HTR-8/SVneo (cell line): Measurements from ENCODE around the gene TECRL.

Source experiments
- DNase-seq: peaks from one replicate; pipeline ENCODE4 v3.0.0; 2011; ENCODE audit warnings: low spot score, mixed read lengths; ENCODE audit not compliant: insufficient read length
- FAIRE-seq: peaks from 2 replicates; lab custom pipeline; 2011; peaks lifted over from hg19 to GRCh38; lab: Jason Lieb, UNC

Gene TECRL

DNA sequence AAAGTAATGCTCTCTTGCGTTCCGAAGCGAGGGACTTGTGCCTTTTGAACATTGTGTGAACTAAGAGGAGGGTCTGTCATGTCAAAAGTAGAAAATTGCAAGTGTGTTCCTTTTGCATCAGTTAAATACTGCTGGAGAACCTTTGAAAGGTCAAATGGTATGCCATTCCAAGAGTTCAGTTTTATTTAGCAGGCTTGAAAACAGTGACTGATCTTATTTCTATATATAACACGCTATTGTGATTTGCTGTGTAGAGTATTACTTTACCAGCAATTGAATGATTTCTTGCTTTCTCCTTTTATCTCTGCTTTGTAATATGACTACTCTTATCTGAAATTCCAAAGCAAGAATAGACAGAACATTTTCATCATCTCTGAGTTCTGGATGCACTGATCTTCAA is at the start of gene TECRL:
Gene TECRL, minus strand, starts transcription at position 151 of the 400 bp plus-strand sequence. Its CDS starts 99 bp downstream, at position 52.
- FAIRE-seq (no peak), DNase-seq (no peak)

DNA sequence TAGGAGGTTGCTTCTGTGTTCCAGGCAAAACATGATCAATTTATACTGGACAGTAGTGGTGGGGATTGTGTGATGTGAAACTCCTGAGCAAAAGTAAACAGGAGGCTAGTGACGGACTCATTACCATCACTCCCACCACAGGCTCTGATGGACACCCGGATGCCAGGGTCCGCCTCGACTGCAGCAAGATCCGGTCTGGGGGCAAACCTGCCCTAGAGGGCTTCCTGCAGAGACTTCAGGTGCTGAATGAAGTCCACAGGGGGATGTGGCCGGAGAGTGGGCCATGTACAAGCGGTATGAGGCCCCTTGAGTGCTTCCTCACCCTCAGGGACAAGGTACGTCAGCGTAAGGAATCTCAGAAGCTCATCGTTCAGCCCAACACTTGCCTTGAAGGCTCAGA is 23.4 kb upstream of the TECRL start:
- no peak for FAIRE-seq

GRCh38 chr4:64430933-64431332 is 21.7 kb upstream of the TECRL start:
- DNase-seq (no peak), FAIRE-seq (no peak)

More for the DNA sequence above, 23.4 kb upstream of the TECRL start:
- DNase-seq = no peak

DNA sequence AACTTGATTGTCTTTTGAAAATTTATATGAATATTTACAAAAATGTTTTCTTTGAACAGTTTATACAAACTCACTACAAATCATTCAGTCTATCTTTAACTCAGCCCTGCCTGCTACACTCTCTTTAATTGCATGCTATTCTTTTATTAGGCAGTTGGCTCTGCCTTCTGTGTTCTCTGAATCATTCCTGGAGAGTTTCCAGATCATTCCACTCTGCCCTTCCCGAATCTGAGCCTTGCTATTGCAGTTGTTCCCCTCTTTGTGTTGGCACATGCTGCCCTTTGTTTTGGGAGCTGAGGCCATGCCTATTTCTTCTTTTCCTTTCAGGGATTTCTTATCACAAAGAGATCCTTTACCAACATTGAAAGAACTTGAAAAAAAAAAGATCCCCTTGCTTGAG is 8.7 kb upstream of the TECRL start:
- DNase-seq = no peak
- no peak for FAIRE-seq

- DNase-seq = no peak
- FAIRE-seq = no peak
Observed at GRCh38 chr4:64407000-64407399, 2.2 kb downstream of the TECRL start.

GRCh38 chr4:64405761-64406160 is 3.5 kb downstream of the TECRL start:
- FAIRE-seq = no peak

GRCh38 chr4:64402684-64403083 is 6.6 kb downstream of the TECRL start:
- FAIRE-seq (no peak), DNase-seq (no peak)

More at GRCh38 chr4:64405761-64406160, 3.5 kb downstream of the TECRL start:
- DNase-seq = no peak

DNA sequence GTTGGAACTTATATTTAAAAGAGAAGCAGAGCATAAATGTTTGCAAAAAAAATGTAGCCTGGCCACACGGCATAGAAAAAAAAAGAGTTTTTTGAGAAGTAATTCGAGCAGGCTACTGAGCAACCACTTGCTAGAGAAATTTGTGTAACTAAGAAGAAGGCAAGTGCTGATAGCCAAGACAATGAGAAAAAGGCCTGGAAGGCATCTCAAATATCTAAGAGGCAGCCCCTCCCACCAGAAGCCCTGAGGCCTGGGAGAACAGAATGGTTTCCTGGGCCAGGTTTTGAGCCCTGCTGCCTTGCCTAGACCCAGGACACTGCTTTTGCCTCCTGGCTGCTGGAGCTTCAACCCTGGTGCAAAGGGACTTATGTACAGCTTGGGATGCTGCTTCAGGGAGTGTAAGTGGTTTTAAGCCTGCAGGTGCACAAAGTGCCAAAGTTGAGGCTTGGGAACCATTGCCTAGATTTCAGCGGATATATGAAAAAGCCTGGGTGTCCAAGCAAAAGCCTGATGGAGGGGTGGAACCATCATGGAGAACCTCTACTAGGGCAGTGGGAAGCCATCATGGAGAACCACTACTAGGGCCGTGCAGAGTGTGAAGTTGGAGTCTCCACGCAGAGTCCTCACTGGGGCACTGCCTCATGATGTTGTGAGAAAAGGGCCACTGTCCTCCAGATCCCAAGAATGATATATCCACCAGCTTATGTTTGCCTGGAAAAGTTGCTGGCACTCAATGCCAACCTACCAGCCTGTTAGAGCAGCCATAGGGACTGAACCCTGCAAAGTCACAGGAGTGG is 9.7 kb downstream of the TECRL start:
- DNase-seq = no peak
- no peak for FAIRE-seq

- FAIRE-seq = no peak
- DNase-seq = no peak
Observed at GRCh38 chr4:64394469-64394868, 14.8 kb downstream of the TECRL start.

GRCh38 chr4:64388252-64388651 is 21.0 kb downstream of the TECRL start:
- DNase-seq = no peak
- no peak for FAIRE-seq

- DNase-seq (no peak), FAIRE-seq (no peak)
Observed at GRCh38 chr4:64385220-64385619, 24.0 kb downstream of the TECRL start.

- FAIRE-seq (no peak), DNase-seq (no peak)
Observed at GRCh38 chr4:64384237-64385203, 24.7 kb downstream of the TECRL start.

DNA sequence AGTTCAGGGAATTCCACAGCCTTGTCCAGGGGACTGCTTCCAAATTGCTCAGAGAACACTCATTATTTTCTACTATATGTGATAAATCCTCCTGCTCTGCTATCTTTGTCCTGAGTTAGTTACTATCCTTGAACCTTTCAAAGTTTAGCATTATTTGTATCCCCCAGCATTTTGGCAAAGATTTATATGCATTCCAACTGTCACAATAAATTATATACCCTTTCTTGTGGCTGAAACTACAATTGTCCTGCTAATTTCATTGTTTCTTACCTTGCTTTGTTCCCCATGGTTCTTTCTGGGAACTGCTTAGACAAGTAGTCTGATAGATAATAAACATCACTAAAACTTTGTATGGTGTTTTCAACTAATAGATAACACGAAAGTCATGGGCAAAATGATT is 40.5 kb downstream of the TECRL start:
- FAIRE-seq (no peak), DNase-seq (no peak)

- DNase-seq (no peak), FAIRE-seq (no peak)
Observed at GRCh38 chr4:64361399-64361740, 47.9 kb downstream of the TECRL start.

DNA sequence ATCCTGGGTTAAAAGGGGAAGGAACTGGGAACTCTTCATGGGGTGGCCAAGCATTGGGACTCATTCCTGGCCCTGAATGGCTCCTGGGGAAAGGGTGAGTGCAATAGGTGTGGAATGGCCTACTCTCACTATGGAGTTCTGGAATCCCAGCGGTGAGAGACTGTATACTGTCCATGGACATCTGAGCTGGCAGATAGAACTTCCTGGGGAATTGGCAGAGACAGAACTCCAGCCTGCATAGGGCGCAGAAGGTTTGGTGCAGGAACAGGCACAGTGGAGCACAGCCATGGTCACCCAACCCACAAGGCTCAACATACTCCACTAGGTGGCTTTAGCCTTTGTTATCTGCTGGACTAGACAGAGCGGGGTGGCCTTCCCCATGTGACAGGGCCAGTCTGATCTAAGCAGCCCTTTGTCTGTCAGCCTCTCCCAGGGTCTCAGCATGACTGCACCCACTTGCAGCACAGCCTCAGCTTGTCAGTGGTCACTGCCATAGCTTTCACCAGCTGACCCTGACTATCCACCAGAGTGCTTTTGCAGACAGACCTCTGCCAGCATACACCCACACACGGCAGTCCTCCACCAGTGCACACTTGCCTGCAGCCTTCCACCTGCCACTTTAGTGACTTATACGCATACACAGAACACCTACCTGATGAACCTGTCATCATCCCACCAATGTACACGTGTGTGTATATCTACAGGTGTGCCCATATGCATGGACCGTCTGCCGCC is 48.4 kb downstream of the TECRL start:
- DNase-seq (no peak), FAIRE-seq (no peak)

- FAIRE-seq = no peak
- DNase-seq = no peak
Observed at GRCh38 chr4:64359489-64359888, 49.8 kb downstream of the TECRL start.

DNA sequence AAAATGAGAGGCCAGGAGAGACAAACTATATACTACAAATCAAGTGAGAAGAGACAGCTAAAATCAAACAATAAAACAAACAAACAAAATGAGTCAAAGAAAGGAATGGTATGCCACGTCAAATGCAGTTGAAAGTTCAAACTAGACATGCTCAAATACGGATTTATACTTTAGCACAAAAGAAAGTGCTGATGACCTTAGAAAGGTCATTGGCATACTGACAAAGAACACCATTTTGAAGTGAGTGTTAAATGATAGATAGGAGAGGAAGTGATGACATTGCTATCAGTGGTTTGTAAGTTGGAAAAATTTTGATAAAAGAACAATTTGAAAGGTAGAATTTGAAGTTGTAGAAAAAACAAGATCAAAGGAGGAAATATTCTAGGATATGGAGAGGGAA is 55.3 kb downstream of the TECRL start:
- DNase-seq (no peak), FAIRE-seq (no peak)

- FAIRE-seq (no peak), DNase-seq (no peak)
Observed at GRCh38 chr4:64341711-64342110, 67.5 kb downstream of the TECRL start.

DNA sequence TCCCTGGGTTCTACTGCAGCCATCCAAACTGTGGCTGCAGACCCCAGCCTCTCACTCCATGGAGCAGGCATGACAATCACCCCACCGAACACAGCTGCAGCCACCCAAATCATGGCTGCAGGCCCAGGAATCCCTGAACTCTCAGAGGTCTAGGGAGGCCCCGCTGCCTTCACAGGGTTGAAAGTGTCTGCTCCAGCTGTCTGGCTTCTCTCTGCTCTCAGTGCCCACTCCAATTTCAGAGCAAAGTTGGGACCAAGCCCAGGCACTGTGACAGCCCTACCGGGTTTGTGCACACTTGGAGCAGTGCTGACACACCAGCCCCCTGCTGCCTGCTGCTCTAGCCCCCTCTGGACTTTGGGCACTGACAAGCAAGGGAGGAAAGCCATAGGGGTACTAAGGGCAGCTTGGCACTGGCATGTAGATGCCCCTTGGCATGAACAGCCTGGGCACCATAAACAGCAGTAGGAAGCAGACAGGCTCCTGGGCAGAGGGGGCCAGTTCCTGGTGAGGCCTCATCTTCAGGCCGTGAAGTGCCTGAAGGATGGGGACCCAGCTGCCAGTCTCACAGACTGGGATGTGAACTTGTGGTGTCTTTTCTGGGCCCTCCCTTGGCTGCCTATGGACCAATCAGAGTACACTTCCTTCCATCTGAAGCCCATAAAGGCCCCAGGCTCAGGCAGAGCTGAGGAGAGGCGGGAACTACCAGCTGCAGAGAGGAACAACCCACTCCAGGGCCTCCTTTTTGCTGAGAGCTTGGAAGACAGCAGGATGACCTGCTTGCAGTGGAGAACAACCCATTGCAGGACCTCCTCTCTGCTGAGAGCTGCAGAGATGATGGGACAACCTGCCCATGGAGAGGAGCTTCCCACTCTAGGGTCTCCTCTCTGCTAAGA is 68.8 kb downstream of the TECRL start:
- no peak for FAIRE-seq
- DNase-seq = no peak

GRCh38 chr4:64334964-64335363 is 74.3 kb downstream of the TECRL start:
- no peak for FAIRE-seq
- DNase-seq = no peak
